HEK293T (cell line): ENCODE measurements around the gene PABPC3.

Source experiments
- BHLHE40 ChIP-seq: fragments of 450-650 bp; IDR thresholded peaks from 2 replicates; pipeline ENCODE4 v1.6.1; 2016; ENCODE audit warnings: mild to moderate bottlenecking, moderate library complexity, borderline replicate concordance
- ELF4 ChIP-seq: fragments of 450-650 bp; IDR thresholded peaks from 2 replicates; pipeline ENCODE4 v1.6.1; 2017; ENCODE audit warnings: antibody characterized with exemption
- SP1 ChIP-seq: fragments of 450-650 bp; IDR thresholded peaks from 2 replicates; pipeline ENCODE4 v1.6.1; 2017

DNA sequence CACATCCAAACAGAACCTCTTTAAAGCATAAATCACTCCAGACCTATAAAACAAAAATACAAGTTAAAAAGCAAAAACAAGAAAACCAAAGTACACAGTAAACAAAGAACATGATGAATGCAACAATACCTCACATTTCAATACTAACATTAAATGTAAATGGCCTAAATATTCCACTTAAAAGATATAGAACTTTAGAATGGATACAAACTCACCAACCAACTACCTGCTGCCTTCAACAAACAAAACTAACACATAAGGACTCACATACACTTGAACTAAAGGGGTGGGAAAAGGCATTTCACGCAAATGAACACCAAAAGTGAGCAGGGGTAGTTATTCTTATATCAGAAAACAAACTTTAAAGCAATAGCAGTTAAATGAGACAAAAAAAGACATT lies 44.9 kb upstream of the PABPC3 start:
- TF ChIP-seq SP1, result no peak
- no peak for TF ChIP-seq BHLHE40
- no peak for TF ChIP-seq ELF4
